BJ (cell line): ENCODE measurements around the gene ANKS3. TPM values are rescaled to one million over a fixed set of nuclear protein-coding genes. Genes with fewer than 3 reads are reported as not detected.

Experiments used
- CTCF ChIA-PET: fragments of 350-600 bp; formaldehyde crosslinking; extraction: SDS; loops from one replicate; lab custom pipeline; 2021; ENCODE audit warnings: antibody characterized with exemption, inconsistent platforms; lab: Yijun Ruan, JAX
- POLR2A ChIA-PET: fragments of 300-600 bp; sonication (Branson Sonifier 250); formaldehyde crosslinking; extraction: SDS; loops from one replicate; lab custom pipeline; 2021; ENCODE audit warnings: antibody characterized with exemption; lab: Charles Lee
- DNase-seq: peaks from one replicate; pipeline ENCODE4 v3.0.0-alpha.2; 2011; ENCODE audit warnings: low read depth
- H3K27me3 ChIP-seq: 2 replicates; pipeline ENCODE4 v1.6.0; 2011; ENCODE audit warnings: low read length; ENCODE audit not compliant: control insufficient read depth, insufficient read depth
- H3K36me3 ChIP-seq: 2 replicates; pipeline ENCODE4 v1.5.1; 2011; ENCODE audit warnings: low read length; ENCODE audit not compliant: control insufficient read depth, insufficient read depth
- H3K4me3 ChIP-seq: 2 replicates; pipeline ENCODE4 v1.5.1; 2011; ENCODE audit warnings: low read depth, mild to moderate bottlenecking, control low read depth, low read length
- polyA plus RNA-seq: library from polyadenylated mRNA; depleted of rRNA; stranded (reverse); fragments of >200 nt; gene quantifications from 2 replicates; pipeline ENCODE4 v1.2.3, GENCODE V29; 2011
- TF ChIP-seq, protein P1 (sequence below): IDR thresholded peaks from 2 replicates; pipeline ENCODE4 v1.5.1; 2011; ENCODE audit warnings: low read depth, mild to moderate bottlenecking, control low read depth, inconsistent platforms, low read length, moderate library complexity; ENCODE audit not compliant: insufficient read depth

ANKS3 gene
- polyA plus RNA-seq, 1 experiment, result 23.7 TPM

DNA sequence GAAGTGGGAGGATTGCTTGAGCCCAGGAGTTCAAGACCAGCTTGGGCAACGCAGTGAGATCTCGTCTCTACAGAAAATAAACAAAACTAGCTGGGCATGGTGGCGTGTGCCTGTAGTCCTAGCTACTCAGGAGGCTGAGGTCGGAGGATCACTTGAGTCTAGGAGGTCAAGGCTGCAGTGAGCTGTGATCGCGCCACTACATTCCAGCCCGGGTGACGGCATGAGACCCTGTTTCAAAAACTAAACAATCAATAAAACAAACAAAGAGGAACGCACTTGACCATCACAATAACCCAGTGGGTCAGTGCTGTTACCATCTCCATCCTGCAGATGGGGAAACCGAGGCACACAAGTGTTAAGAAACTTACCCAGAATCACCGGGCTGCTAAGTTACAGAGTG is 19.2 kb upstream of the ANKS3 start:
- H3K36me3 ChIP-seq, result peaks cover 28% of the 10 kb centered on the region

DNA sequence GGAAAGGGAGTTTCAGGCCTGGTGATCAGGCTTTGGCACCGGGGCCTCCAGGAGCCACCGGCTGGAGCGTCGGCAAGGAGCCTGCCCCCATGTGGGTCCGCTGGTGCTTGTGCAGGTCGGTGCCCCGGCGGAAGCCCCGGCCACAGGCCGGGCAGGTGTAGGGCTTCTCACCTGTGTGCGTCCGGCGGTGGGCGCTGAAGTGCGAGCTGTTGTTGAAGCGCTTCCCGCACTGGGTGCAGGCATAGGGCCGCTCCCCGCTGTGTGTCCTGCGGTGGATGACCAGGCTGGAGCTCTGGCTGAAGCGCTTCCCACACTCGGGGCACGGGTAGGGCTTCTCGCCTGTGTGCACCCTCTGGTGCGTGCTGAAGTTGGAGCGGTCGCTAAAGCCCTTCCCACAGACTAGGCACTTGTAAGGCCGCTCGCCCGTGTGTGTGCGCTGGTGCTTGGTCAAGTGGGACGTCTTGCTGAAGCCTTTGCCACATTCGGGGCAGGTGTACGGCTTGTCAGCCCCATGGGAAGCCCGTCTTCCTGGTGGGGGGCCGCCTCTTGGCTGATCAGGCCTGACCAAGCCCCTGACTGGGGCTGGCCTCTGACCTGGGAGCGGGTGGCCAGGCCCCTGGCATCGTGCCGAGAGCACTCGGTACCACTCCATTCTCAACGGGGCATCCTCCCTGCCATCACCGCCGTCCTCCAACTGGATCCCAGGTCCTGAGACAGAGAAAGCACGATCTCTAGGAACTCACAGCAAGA is 18.5 kb upstream of the ANKS3 start:
- POLR2A ChIA-PET, result no interaction called here
- H3K36me3 ChIP-seq, result peaks cover 27% of the 10 kb centered on the region
- DNase-seq, result no peak

More for the DNA sequence above, 19.2 kb upstream of the ANKS3 start:
- no peak for DNase-seq
- Histone ChIP-seq H3K27me3 (no peaks in the 10 kb centered on the region), H3K4me3 (no peak overlapping the region)
- TF ChIP-seq, protein P1, sequence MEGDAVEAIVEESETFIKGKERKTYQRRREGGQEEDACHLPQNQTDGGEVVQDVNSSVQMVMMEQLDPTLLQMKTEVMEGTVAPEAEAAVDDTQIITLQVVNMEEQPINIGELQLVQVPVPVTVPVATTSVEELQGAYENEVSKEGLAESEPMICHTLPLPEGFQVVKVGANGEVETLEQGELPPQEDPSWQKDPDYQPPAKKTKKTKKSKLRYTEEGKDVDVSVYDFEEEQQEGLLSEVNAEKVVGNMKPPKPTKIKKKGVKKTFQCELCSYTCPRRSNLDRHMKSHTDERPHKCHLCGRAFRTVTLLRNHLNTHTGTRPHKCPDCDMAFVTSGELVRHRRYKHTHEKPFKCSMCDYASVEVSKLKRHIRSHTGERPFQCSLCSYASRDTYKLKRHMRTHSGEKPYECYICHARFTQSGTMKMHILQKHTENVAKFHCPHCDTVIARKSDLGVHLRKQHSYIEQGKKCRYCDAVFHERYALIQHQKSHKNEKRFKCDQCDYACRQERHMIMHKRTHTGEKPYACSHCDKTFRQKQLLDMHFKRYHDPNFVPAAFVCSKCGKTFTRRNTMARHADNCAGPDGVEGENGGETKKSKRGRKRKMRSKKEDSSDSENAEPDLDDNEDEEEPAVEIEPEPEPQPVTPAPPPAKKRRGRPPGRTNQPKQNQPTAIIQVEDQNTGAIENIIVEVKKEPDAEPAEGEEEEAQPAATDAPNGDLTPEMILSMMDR, result no peak
- POLR2A ChIA-PET, result no interaction called here
- CTCF ChIA-PET, result no interaction called here

DNA sequence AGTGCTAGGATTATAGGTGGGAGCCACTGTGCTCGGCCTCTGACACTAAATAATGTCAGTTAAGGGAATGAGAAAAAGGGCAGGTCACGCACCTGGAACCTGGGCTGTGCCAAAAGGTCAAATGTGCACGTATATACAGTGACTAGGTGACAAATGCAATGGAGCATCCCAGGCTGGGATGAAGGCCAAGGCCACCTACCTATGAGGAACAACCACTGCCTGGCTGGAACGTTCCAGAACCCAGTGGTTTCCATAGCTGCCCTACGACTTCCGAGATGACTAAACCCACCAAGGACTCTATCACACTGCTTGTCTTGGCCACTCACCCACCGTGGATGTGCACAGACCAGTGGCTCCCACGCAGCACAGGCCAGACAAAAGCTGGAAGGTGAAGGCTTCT is 16.8 kb upstream of the ANKS3 start:
- ChIA-PET CTCF (no interaction called here), POLR2A (no interaction called here)
- Histone ChIP-seq H3K27me3 (no peaks in the 10 kb centered on the region), H3K36me3 (peaks cover 25% of the 10 kb centered on the region), H3K4me3 (no peak overlapping the region)
- TF ChIP-seq, protein P1, result no peak
- no peak for DNase-seq

More for the DNA sequence above, 18.5 kb upstream of the ANKS3 start:
- CTCF ChIA-PET, result no interaction called here
- H3K27me3 ChIP-seq, result no peaks in the 10 kb centered on the region
- H3K4me3 ChIP-seq, result no peak overlapping the region
- TF ChIP-seq, protein P1, result no peak

DNA sequence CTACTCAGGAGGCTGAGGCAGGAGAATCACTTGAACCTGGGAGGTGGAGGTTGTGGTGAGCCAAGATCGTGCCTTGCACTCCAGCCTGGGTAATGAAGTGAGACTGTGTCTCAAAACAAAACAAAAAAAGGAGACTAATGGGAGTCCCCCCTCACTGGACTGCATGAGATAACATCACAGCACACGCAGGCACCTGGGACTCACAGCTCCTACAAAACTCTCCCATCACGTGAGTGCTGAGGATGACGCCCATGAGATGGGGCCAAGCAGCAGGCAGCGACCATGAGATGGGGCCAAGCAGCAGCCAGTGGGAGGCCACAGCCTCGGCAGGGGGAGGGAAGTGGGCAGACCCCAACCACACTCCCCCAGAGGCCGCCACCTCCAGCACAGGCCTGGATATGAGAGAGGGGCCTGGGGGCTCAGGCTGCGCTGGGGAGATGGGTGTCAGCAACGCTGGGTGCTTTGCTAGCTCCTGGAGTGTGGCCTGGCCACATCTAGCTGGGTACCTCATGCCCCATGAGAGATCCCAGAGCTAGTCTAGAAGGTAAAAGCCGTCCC is 15.7 kb upstream of the ANKS3 start:
- H3K27me3 ChIP-seq, result no peaks in the 10 kb centered on the region
- TF ChIP-seq, protein P1, result no peak
- H3K36me3 ChIP-seq, result peaks cover 21% of the 10 kb centered on the region
- POLR2A ChIA-PET, result no interaction called here
- H3K4me3 ChIP-seq, result no peak overlapping the region
- CTCF ChIA-PET, result no interaction called here
- no peak for DNase-seq

DNA sequence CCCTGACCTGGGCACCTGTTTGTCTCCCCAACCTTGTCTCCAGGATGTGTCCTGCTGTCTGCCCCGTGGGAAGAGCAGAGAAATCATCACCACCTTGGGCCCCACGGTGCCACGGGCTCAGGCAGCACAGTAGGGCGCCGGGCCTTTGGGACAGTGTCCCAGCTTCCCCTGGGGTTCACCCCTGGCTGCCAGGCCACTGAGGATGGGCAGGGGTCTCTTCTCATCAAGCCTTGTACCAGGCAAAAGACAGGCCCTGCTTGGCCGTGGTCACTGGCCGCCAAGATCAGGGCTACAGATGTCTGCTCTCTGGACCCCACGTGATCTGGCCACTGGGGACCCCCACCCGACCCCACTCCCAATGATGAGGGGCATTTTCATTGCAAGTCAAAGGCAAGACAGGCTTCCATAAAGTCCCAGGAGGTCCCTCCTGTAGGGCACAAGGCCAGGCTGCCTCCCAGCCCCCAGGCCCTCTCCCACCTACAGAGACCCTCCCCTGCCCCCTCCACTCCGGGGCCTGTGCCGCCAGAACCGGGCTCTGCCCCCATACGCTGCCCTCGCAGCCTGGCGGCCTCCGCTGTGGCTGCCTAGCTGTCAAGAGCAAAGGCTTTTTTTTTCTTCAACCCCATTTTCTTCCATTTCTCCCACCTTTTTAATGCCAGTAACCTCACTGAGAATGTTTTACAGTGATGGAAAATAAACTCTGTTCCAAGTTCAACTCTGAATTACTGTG is 14.8 kb upstream of the ANKS3 start:
- DNase-seq, result no peak
- H3K4me3 ChIP-seq, result no peak overlapping the region
- ChIA-PET CTCF (no interaction called here), POLR2A (no interaction called here)
- H3K36me3 ChIP-seq, result peaks cover 21% of the 10 kb centered on the region
- H3K27me3 ChIP-seq, result no peaks in the 10 kb centered on the region
- TF ChIP-seq, protein P1, result no peak
